ENCODE results near the gene GFI1B.
"Not testable (repeated sequence)": the region's sequence is repeated elsewhere in the genome, so short reads cannot be mapped to it uniquely, and the experiment has no call there.

GFI1B gene

GRCh38 chr9:133031496-133031911 lies 53.0 kb downstream of the GFI1B start:
- peak overlapping the region; percentile 96 for H3K4me3 ChIP-seq (ENCODE audit: low read length)
- no peak for DNase-seq (ENCODE audit: low read depth)
- TF ChIP-seq CTCF (conservative IDR thresholded peaks at IDR 0.05; ENCODE audit: low read length), result no peak

GRCh38 chr9:133032171-133032570 lies 53.7 kb downstream of the GFI1B start:
- DNase-seq (ENCODE audit: low read depth), result no peak
- TF ChIP-seq CTCF (conservative IDR thresholded peaks at IDR 0.05; ENCODE audit: low read length), result no peak
- H3K4me3 ChIP-seq (ENCODE audit: low read length), result peak overlapping the region; percentile 96; the same call in 1 of the 2 replicates

GRCh38 chr9:133035669-133036068 lies 57.2 kb downstream of the GFI1B start:
- peak; percentile 3 for DNase-seq (ENCODE audit: low read depth)
- TF ChIP-seq CTCF (conservative IDR thresholded peaks at IDR 0.05; ENCODE audit: low read length), result no peak
- H3K4me3 ChIP-seq (ENCODE audit: low read length), result no peak overlapping the region

- no peak for DNase-seq (ENCODE audit: low read depth)
- TF ChIP-seq CTCF (conservative IDR thresholded peaks at IDR 0.05; ENCODE audit: low read length), result no peak
- no peak overlapping the region for H3K4me3 ChIP-seq (ENCODE audit: low read length)
Measured at GRCh38 chr9:133037775-133038515, 59.5 kb downstream of the GFI1B start.

GRCh38 chr9:133040892-133041479 lies 62.5 kb downstream of the GFI1B start:
- DNase-seq (ENCODE audit: low read depth), result peak; percentile 60
- peak; percentile 67 for TF ChIP-seq CTCF (conservative IDR thresholded peaks at IDR 0.05; ENCODE audit: low read length)
- not testable (repeated sequence) for H3K4me3 ChIP-seq (ENCODE audit: low read length)
